ENCODE results near the gene ARMC10.
A peak's percentile ranks its signal among the peaks of the same experiment; 100 is the strongest.
"Not testable (repeated sequence)": the region's sequence is repeated elsewhere in the genome, so short reads cannot be mapped to it uniquely, and the experiment has no call there.

The ARMC10 gene

DNA sequence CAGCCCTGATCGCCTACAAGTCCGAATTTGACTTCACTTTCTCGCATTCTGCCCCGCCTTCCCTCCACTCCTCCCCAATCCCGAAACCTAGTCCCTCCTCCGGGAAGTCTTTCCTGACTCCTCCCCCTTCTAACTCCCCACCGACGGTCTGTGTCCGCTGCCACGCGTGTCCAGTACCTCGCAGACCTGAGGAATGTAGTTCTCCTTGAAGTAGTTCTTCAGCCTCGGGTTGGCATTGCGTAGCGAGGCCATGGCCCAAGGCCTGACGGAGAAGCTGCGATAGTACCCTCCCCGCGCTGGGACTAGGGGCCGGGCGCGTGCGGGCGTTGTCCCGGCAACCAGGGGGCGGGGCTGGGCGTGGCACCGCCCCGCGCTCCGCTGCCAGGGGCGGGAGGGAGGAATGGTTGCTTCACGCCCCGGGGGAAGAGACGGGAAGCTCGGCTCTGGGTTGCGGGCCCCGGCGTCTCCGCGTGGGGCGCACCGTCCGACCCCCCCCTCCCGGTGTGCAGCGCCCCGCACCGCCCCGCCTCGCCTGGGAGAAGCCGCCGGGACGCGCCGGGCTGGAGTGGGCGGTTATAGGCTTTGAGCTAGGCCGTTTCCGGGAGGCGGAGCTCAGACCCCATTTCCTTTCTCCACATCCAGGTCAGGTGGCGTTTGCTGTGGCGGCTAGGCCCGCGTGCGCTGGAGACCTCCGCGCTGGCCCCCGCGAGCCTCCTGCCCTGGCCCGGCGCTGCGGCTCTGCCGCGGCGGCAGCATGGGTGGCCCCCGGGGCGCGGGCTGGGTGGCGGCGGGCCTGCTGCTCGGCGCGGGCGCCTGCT, at the start of gene ARMC10, which contains the start of gene FBXL13:
Gene ARMC10 (plus strand): TSS at position 622 of the 818 bp plus-strand sequence. CDS start 133 bp downstream, at position 755.
Gene FBXL13 (minus strand): TSS at position 278 of the 818 bp plus-strand sequence.
- peak; percentile 79 for DNase-seq

DNA sequence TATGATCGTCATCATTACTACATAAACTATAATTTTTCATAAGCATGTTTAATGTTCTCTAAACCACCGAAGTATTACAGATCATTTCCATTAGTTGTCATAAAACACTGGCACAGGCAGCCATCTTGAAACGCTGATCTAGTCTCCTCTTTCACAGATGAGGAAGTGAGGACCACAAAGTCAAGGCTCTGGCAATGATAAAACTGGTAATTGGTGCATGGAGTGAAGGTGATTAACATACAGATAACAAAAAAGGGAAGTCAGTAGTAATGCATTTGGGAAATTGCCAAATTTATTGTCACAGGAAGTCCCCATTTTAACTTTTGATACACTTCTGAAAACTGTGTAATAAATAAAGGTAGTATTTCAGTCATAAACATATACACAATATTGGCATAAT, 49.6 kb upstream of the ARMC10 start:
- no peak for DNase-seq

DNA sequence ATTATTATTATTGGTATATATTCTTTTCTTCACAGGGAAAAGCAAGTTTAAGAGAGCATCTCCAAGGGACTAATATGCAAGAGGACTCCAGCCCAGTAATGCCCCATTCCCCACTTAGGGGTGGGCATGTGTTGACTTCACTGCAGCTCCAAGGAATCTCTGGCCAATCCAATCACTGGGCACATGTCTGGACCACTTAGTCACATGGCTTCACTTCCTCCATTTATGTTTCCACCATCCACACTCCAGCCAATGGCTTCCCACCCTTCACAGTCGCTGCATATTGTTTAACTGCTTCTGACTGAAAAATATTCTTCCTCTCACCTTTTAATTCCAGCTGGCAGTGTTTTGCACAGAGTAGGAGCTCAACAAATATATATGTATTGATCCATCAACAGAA, 43.9 kb upstream of the ARMC10 start:
- no peak for DNase-seq

DNA sequence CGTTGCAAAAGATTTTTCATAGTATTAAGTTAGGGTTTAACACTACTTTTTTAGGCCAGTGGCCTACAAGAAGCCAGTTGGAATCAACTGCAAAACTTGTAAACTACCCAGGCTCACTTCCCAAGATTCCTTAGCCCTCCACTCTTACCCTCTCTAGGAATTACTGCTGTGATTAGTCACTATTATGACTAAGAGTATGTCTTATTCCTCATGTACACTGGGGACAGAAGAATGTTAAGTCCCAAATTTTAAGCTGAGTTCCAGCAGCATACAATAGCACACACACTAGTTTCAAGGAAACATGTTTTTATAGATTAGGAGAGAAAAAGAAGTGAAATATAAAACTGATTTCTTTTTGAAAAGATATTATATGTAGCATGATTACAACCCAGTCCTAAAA, 43.2 kb upstream of the ARMC10 start:
- DNase-seq: no peak

DNA sequence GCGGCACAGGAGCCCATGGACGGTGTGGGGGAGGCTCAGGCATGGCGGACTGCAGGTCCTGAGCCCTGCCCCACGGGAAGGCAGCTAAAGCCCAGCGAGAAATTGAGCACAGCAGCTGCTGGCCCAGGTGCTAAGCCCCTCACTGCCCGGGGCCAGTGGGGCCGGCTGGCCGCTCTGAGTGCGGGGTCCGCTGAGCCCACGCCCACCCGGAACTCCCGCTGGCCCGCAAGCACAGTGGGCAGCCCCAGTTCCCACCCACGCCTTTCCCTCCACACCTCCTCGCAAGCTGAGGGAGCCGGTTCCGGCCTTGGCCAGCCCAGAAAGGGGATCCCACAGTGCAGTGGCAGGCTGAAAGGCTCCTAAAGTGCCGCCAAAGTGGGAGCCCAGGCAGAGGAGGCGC, 40.6 kb upstream of the ARMC10 start:
- DNase-seq: not testable (repeated sequence)

DNA sequence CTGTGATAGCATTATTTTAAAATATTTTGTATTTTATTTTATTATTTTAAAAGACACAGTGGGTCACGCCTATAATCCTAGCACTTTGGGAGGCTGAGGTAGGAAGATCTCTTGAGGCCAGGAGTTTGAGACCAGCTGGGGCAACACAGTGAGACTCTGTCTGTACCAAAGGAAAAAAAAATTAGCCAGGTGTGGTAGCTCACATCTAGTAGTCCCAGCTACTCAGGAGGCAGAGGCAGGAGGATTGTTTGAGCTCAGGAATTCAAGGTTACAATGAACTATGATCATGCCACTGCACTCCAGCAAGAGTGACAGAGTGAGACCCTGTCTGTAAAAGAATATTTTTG, 37.5 kb upstream of the ARMC10 start:
- no peak for DNase-seq

DNA sequence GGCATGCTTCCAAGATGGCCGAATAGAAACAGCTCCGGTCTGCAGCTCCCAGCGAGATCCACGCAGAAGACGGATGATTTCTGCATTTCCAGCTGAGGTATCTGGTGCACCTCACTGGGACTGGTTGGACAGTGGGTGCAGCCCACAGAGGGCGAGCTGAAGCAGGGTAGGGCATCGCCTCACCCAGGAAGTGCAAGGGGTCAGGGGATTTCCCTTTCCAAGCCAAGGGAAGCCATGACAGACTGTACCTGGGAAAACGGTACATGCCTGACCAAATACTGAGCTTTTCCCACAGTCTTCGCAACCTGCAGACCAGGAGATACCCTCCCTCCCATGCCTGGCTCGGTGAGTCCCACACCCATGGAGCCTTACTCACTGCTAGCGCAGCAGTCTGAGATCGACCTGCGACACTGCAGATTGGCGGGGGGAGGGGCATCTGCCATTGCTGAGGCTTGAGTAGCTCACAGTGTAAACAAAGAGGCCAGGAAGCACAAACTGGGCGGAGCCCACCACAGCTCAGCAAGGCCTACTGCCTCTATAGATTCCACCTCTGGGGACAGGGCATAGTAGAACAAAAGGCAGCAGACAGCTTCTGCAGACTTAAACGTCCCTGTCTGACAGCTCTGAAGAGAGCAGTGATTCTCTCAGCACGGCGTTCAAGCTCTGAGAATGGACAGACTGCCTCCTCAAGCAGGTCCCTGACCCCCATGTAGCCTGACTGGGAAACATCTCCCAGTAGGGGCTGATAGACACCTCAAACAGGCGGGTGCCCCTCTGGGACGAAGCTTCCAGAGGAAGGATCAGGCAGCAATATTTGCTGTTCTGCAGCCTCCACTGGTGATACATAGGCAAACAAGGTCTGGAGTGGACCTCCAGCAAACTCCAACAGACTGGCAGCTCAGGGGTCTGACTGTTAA, 36.9 kb upstream of the ARMC10 start:
- not testable (repeated sequence) for DNase-seq

DNA sequence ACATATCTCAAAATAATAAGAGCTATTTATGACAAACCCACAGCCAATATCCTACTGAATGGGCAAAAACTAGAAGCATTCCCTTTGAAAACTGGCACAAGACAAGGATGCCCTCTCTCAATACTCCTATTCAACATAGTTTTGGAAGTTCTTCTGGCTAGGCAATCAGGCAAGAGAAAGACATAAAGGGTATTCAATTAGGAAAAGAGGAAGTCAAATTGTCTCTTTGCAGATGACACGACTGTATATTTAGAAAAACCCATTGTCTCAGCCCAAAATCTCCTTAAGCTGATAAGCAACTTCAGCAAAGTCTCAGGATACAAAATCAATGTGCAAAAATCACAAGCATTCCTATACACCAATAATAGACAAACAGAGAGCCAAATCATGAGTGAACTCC, 33.1 kb upstream of the ARMC10 start:
- DNase-seq: not testable (repeated sequence)

DNA sequence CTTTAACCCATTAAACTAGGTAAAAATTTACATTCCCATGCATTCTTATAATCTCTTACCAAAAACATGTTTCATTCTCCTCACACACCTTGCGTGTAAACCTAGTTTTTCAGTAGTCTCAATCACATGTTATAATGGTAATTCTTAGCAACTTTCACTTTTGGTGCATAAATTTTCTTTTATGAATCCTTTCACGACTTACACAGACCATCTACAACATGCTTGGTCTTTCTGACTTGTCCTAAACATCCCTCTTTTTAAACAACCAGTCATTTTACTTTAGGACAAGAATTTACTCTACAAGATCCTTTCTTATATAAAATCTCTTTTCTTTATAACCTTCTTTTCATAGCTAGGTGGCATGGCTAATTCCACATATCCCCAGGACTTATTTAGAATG, 26.1 kb upstream of the ARMC10 start:
- DNase-seq: no peak

DNA sequence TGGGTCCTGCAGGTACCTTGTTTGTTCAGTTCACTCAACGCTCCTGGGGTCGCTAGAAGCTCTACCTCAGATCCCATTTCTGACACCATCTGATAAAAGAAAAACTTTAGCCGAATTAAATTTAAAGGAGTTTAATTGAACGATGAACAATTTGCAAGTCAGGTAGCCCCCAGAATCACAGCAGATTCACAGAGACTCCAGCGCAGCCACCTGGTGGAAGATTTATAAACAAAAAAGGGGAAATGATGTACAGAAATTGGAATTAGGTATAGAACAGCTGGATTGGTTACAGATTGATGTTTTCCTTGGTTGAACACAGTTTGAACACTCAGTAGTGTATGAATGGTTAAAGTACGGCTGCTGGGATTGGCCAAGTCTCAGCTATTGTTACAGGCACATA, 23.4 kb upstream of the ARMC10 start:
- no peak for DNase-seq

DNA sequence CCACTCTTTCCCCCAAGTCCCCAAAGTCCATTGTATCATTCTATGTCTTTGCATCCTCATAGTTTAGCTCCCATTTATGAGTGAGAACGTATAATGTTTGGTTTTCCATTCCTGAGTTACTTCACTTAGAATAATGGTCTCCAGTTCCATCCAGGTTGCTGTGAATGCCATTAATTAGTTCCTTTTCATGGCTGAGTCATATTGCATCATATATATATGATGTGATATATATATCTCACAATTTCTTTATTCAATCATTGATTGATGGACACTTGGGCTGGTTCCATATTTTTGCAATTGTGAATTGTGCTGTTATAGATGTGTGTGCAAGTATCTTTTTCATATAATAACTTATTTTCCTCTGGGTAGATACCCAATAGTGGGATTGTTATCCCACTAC, 18.9 kb upstream of the ARMC10 start:
- not testable (repeated sequence) for DNase-seq

DNA sequence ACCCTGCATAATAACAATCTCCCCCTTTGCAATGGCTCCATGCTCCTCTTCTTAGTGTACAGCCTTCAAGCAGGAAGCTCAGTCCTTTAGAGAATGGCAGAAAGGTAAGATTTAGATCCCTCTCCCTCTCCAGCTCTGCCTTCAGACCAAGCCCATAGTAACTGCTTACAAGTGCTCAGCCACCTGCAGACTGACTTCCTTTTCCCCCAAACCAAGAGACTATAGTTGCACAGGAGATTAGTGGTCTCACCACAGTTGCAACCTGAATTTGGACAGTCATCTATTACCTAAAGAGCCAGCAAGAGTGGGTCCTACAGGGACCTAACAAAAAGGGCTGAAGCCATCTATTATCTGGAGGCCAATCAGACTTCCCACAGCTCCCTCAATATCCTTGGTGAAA, 16.8 kb upstream of the ARMC10 start:
- DNase-seq: no peak

DNA sequence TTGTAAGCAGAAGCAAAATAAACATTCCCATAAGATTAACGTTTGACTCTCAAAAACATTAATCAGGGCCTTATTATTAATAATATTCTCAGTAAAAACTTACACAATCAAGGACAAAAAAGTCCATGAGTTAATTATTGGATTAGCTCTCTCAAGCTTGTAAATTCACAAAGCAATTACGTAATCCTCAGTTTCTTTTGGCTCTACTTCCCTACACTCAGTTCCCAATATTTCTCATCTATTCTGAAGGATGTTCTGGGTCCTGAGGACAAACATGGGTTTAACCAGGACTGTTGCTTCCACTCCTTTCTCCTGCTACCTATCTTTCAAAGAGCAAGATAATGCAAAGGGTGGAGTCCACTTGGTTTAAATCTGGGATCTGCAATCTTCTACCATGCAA, 15.5 kb upstream of the ARMC10 start:
- no peak for DNase-seq

DNA sequence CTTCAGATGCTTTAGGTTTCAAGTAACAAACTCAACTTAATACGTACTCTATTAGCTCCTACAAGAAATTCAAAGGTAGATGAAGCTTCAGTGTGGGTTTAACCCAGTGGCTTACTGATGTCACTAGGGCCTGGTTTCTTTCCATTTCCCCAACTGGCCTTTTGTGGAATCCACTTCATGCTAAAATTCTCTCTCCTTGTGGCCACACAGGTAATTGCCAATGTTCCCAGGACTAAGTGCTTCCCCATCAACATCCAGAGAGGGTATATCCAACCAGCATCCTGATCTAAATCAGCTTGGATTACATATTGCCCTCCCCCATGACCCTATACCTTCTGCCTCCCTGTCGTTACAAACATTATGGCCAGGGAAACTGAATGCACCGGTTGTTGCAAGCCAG, 11.0 kb upstream of the ARMC10 start:
- no peak for DNase-seq

DNA sequence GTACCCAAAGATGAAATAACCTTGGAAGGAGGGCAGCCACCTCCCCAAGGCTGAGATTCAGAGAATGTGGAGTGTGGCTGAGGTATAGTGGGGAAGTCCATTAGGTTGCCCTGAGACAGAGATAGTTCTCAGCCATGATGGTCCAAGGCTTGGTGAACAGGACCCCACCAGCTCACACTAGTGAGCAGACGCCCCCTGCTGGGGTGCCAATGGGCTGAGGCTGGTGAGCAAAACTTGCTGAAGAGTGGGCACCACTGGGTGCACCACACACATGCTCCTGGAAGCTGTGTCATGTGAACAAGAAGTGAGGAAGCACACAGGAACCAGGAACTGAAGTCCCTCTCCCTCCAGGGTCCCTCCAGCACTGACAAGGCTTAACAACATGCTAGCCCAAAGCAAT, 9.3 kb upstream of the ARMC10 start:
- DNase-seq: no peak

DNA sequence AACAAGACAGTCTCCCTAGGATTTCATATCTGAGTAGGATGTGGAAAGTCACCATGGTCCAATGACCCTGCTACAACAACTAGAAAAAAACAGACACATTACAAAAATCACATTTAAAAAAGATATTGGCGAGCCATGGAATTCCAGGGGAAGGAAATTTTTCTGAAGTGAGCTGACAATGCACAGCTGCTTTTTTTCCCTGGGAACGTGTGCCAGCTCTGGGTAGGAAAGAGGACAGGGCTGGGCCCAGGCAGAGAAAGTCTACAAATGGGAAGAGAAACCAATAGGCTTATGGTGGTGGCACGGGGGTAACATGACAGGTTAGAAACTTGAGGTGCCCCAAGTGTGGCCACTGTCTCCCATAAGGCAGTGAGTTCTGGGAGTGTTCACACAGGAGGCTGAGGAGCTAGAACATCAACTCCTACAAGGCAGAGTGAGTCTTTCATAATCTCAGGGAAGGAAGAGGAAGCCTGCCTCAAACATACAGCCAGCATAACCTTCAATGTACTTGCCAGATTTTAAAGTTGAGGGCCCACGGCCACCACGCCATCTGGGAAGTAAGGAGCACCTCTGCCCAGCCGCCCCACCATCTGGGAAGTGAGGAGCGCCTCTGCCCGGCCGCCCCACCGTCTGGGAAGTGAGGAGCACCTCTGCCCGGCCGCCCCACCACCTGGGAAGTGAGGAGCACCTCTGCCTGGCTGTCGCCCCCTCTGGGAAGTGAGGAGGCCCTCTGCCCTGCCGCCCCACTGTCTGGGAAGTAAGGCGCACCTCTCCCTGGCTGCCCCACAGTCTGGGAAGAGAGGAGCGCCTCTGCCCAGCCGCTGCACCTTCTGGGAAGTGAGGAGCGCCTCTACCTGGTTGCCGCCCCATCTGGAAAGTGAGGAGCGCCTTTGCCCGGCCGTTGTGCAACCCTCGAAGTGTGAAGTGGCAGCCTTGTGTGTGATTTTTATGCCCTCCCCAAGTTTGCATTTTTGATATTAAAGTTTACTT, 6.2 kb upstream of the ARMC10 start:
- no peak for DNase-seq

DNA sequence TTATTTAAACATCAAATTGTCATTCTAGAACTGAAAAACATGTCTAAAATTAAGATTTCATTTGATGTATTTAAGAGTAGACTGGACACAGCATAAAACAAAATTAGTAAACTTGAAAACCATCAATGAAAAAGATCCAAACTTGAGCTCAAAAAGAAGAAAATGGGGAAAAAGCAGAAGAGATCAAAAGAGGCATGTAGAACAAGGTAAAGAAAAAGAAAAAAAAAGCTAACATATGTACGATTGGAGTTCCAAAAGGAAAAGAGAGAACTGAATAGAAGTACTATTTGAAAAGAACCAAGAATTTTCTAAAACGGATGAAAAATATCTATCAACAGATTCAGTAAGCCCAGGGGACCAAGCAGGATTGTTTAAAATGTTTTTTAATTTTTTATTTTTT, 3.9 kb upstream of the ARMC10 start:
- DNase-seq: no peak

DNA sequence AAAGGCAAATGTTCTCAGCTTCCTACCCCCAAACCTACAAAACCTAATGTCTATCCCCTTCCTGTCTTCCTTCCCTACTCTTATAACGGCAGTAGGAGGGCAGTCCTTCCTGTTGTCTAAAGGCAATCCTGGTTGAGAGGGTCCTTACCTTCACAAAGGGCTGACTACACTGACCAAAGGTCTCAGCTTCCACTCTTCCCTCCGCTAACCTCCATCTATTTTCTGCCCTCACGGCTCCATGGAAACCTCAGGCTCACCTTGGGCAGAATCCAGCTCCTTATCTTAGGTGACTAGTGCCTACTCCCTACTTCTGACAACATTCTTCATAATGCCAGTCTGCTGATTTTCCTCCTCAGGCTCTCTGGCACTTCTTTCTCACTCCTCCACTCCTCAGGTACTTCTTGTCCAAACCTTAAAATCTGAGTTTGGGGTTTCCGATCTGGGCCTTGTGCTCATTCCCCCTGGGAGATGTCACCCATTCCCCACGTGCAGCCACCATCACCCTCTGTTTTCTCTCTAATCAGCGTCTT, 886 bp upstream of the ARMC10 start:
- DNase-seq: no peak

DNA sequence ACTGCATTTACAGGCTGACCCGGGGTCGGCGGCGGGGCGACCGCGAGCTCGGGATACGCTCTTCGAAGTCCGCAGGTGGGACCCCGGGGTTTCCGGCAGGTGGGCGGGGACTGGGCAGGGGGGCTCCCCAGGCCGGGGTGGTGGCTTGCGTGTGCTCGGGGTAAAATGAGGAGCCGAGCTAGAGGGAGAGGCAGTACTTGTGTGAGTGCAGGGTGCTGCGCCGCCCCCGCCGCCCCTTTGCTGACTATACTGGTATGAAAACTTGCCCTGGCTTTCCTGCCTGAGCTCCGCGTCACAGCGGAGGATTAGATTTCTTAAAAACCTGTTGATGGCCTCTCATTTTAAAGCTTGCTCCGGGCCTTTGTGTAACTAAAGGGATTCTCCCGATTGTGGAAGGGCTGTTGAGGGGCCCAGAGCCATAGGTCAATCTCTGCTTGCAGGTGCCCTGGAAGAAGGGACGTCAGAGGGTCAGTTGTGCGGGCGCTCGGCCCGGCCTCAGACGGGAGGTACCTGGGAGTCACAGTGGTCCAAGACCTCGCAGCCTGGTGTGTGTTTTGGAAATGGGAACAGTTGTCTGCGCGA, 488 bp downstream of the ARMC10 start:
- DNase-seq: peak; percentile 31

DNA sequence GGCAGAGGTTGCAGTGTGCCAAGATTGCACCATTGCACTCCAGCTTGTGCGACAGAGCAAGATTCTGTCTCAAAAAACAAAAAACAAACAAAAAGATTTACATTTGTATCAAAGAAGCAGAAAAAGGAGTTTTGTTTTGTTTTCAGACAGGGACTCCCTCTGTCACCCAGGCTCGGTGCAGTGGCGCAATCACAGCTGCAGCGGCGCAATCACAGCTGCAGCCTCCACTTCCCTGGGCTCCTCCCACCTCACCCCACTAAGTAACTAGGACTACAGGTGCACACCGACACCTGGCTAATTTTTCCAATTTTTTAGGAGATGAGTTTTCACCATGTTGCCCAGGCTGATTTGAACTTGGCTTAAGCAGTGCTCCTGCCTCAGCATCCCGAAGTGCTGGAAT, 1.8 kb downstream of the ARMC10 start:
- no peak for DNase-seq

DNA sequence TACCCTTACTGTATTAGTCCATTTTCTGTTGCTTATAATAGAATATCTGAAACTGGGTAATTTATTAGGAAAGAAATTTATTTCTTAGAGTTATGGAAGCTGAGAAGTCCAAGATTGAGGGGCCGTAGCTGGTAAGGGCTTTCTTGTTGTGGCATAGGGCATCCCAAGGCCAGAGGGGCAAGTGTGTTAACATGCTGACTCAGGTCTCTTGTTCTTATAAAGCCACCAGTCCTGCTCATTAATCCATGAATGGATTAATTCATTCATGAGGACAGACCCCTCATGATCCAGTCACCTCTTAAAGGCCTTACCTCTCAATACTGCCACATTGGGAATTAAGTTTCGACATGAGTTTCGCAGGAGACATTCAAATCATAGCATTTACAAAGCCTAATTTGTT, 2.4 kb downstream of the ARMC10 start:
- DNase-seq: no peak

DNA sequence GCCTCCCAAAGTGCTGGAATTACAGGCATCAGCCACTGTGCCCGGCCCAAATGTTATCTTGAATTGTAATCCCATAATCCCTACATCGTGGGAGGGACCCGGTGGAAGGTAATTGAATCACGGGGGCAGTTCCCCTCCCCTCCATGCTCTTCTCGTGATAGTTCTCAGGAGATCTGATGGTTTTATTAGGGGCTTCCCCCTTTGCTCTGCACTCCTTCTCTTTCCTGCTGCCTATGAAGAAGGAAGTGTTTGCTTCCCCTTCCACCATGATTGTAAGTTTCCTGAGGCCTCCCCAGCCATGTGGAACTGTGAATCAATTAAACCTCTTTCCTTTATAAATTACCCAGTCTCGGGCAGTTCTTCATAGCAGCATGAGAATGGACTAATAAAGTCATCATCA, 3.3 kb downstream of the ARMC10 start:
- not testable (repeated sequence) for DNase-seq
